ENCODE measurements around the gene TRIO.
A peak's percentile ranks its signal among the peaks of the same experiment; 100 is the strongest.

The TRIO gene

DNA sequence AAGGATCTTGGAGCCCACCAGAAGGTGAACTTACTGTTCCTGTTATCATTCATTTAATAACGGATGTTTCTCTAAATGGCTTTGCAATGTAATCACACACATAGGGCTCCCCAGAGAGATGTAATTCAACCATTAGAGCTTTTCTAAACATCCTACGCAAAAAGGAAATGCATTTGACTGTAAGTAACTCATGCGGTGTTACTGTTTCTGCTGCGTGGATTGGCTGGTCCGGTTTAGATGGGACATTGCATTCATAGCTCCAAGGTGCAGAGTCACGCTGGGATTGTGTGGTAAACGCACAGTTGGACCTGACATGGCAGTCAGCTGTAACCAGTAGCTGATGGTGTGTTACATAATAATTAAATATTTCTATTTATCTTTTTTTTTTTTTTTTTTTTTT lies 252.9 kb downstream of the TRIO start:
- in situ Hi-C loops (cut with HindIII; ENCODE audit: low pct_ligation_motif_present, low pct_unique_long_range_greater_than_20kb, low sequenced_read_pairs), result no loop called here
- DNase-seq, result no peak

DNA sequence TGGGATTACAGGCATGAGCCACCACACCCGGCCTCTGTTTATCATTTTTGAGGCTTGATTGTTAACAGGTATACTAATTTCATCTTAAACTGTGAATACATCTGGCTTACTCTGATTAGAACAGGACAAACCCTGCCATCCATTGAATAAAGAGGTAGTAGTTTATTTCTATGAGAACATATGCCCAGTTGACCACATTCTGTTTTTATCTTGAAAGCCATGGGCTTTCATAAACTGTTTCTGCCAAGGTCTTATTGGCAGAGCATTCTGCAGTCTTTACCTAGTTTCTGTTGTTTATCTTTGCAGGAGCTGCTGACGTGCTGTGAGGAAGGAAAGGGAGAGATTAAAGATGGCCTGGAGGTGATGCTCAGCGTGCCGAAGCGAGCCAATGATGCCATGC lies 253.6 kb downstream of the TRIO start:
- DNase-seq, result no peak
- in situ Hi-C loops (cut with HindIII; ENCODE audit: low pct_ligation_motif_present, low pct_unique_long_range_greater_than_20kb, low sequenced_read_pairs), result no loop called here

DNA sequence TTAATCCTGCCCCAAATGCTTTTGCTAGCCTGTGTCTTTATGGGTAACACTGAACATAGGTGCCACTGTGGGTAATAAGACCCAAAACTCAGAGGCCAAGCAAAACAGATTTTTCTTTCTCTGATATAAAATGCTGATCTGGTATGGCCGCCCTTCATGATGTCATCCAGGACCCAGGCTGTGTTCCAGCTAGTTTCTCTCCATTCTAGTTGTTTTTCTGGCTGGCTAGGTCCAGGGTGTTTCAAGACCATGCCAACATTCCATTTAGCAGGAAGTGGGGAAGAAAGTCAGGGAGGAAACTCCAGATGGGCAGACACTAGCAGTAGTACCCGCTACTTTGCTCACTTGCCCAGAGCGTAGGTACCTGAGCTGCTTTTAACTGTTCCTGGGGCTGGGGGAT lies 254.6 kb downstream of the TRIO start:
- peak; percentile 83 for DNase-seq
- in situ Hi-C loops (cut with HindIII; ENCODE audit: low pct_ligation_motif_present, low pct_unique_long_range_greater_than_20kb, low sequenced_read_pairs), result no loop called here

- in situ Hi-C loops (cut with HindIII; ENCODE audit: low pct_ligation_motif_present, low pct_unique_long_range_greater_than_20kb, low sequenced_read_pairs), result no loop called here
- DNase-seq, result peak; percentile 54
Measured at GRCh38 chr5:14399054-14399692, 256.0 kb downstream of the TRIO start.

DNA sequence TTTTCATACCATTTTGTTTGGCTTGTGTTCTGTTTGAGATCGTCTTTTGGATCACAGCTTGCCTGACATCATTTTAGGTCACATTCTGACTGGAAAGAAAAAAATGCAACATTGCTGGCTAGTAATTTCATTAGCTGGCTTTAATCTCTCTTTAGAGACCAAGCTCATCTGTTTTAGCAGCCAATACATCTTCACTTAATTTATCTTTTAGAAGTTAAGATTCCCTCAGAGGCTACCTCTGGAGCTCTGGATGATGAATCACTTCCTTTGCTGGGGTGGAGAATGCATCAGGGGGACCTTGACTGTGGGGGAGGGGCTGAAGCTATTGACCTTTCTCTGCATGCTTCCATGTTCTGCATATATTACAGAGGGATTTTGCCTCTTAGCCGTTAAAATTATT lies 256.9 kb downstream of the TRIO start:
- DNase-seq, result peak; percentile 15
- in situ Hi-C loops (cut with HindIII; ENCODE audit: low pct_ligation_motif_present, low pct_unique_long_range_greater_than_20kb, low sequenced_read_pairs), result no loop called here

DNA sequence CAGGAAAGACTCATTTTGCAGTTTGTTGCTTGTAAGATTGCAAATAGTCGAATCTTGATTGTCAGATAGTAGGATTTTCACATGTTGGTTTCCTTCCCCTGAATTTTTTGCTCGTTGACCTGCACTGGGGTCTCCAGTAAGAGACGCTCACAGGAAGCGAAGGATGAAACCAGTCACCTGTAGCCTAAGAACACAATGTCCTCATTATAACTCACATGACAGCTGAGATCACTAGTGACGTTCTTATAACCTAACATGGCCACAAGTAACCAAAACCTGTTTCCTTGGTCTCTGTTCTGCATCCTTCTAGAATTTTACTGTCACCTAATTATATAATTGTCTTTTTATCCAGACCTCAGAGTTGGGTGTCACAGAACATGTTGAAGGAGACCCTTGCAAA lies 257.5 kb downstream of the TRIO start:
- no peak for DNase-seq
- in situ Hi-C loops (cut with HindIII; ENCODE audit: low pct_ligation_motif_present, low pct_unique_long_range_greater_than_20kb, low sequenced_read_pairs), result no loop called here

DNA sequence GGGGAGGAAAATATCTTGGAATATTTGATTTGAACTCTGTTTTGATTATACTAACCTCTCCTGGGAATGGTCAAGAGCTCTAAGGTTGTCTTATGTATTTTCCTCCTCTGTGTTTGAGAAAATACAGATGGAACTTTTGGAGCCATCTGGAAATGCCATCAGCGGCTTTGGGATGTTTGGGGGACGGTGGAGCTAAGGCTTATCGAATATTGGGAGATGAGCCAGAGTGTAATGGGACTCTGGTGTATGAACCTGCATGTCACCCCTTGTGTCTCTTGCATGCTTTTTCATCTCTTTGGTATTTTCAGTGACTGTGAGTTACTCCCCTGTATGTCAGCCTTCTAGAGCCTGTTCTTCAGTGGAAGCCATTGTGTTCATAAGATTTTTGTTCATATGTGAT lies 258.5 kb downstream of the TRIO start:
- DNase-seq, result no peak
- in situ Hi-C loops (cut with HindIII; ENCODE audit: low pct_ligation_motif_present, low pct_unique_long_range_greater_than_20kb, low sequenced_read_pairs), result no loop called here

DNA sequence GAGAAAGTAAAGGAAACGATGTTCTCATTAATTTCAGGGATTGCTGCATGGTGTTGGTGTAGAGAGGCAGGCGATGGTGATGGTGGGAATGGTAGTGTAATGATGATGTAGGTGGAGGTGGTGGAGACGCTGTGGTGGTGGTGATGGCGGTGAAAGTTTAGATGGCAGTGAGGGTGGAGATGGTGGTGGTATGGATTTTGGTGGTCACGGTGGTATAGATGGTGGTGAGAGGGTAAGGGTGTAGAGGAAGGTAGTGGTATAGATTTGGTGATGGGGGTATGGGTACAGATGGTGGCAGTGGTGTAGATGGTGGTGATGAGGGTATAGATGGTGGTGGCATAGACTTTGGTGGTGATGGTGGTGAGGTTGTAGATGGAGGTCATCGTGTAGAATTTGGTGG lies 259.3 kb downstream of the TRIO start:
- DNase-seq, result no peak
- in situ Hi-C loops (cut with HindIII; ENCODE audit: low pct_ligation_motif_present, low pct_unique_long_range_greater_than_20kb, low sequenced_read_pairs), result no loop called here

DNA sequence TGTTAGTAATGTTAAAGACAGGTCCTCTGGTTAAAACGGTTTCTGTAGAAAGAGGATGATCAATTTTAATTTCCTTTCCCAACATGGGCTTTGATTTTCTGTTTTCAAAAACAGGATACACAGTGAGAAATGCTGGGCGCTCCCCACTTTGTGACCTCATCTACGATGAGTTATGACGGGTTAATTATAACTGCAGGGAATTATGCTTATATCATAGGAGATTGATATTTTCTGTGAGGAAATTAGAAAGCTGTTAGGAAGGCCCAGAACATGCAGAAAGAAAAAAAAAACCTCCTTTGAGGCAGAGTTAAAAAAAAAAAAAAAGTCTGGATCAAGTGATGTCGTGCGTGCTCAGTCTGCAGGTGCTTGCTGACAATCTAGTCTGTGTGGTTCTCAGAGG lies 261.6 kb downstream of the TRIO start:
- in situ Hi-C loops (cut with HindIII; ENCODE audit: low pct_ligation_motif_present, low pct_unique_long_range_greater_than_20kb, low sequenced_read_pairs), result no loop called here
- DNase-seq, result no peak

GRCh38 chr5:14405267-14405666 lies 262.1 kb downstream of the TRIO start:
- in situ Hi-C loops (cut with HindIII; ENCODE audit: low pct_ligation_motif_present, low pct_unique_long_range_greater_than_20kb, low sequenced_read_pairs), result no loop called here
- DNase-seq, result peak; percentile 35

DNA sequence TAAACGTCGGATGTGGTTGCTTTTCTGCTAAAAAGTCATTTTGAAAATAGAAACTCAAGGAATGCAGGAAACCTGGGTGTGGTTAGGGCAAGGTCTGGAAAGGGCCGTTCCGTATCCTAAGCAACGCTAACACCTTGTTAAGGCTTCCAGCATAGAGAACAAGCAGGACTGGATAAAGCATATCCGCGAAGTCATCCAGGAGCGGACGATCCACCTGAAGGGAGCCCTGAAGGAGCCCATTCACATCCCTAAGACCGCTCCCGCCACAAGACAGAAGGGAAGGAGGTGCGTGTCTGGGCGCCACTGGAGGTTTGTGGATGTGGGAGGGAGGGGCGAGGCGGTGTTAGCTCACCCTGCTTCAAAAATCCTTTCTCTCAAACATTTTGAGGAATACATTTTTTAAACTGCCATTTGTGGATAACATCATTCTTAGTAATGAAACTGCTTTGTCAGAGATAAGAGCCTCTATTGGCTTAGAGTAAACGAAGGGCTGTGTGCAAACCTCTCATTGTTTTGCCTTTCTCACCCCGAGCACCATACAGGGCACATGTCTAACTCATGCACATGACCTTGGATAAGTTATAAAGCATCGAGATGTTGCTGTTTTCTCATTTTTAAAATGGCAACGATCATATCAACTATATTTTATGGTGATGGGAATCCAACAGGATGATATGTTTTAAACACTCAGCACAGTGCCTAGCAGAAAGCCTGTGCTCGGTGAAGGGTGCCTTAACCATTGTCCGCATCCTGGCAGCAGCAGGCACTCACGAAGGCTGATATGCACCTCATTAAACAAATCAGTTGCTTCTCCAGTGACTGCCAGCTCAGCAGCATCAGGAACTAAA lies 262.8 kb downstream of the TRIO start:
- DNase-seq, result no peak
- in situ Hi-C loops (cut with HindIII; ENCODE audit: low pct_ligation_motif_present, low pct_unique_long_range_greater_than_20kb, low sequenced_read_pairs), result no loop called here

DNA sequence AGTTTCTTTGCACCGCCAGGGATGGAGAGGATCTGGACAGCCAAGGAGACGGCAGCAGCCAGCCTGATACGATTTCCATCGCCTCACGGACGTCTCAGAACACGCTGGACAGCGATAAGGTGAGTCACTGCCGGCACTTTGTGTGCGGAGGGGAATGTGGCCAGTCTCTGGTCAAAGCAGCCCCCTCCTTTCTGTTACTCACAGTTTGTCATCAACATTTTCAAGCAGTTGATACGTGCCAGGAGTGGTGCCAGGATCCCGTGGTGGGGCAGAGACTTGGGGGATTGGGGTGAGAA lies 263.4 kb downstream of the TRIO start:
- in situ Hi-C loops (cut with HindIII; ENCODE audit: low pct_ligation_motif_present, low pct_unique_long_range_greater_than_20kb, low sequenced_read_pairs), result no loop called here
- peak; percentile 85 for DNase-seq

- no peak for DNase-seq
- in situ Hi-C loops (cut with HindIII; ENCODE audit: low pct_ligation_motif_present, low pct_unique_long_range_greater_than_20kb, low sequenced_read_pairs), result no loop called here
Measured at GRCh38 chr5:14407051-14407450, 263.9 kb downstream of the TRIO start.

GRCh38 chr5:14407746-14408175 lies 264.6 kb downstream of the TRIO start:
- DNase-seq, result no peak
- in situ Hi-C loops (cut with HindIII; ENCODE audit: low pct_ligation_motif_present, low pct_unique_long_range_greater_than_20kb, low sequenced_read_pairs), result no loop called here

DNA sequence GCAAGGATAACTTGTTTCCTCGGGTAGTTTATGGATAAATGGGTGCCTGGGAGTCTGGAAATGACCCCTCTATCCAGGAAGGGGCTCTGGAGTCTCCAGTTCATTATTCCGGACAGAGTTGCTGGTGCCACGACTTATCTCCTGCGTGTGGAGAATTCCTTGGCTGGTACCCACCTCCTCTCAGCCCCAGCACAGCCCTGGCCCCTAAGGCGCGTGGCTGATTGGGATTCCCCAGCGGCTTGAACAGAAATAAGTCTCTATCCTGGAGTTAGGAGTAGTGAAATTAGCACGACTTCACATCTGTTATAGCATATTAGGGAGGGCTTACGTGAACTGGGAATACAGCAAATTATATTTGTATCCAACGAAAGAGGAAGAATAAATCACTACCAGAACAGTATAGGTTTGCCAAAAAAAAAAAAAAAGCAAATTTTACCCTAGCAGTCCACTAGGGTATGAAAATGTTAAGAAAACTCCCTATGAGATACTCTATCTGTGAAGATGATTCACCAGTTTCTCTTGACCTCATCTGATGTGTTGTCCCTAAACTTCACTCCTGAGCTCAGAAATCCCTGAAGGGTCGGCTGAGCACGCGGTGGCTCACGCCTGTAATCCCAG lies 265.9 kb downstream of the TRIO start:
- DNase-seq, result no peak
- in situ Hi-C loops (cut with HindIII; ENCODE audit: low pct_ligation_motif_present, low pct_unique_long_range_greater_than_20kb, low sequenced_read_pairs), result no loop called here

DNA sequence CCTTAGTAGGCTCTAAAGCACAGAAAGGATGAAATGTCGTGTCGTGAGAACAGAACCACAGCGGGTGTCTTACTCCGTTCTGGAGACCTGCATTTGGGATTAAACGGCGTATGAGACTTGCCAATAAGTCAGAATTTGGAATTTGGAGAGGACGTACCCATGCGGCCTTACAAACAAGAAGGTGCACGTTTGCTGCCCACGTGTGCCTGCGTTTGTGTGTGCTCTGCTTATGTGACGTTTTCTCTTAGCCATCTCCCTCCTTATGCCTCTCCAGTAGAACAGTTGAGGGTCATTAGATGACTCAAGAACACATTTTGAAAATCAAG lies 266.9 kb downstream of the TRIO start:
- in situ Hi-C loops (cut with HindIII; ENCODE audit: low pct_ligation_motif_present, low pct_unique_long_range_greater_than_20kb, low sequenced_read_pairs), result no loop called here
- no peak for DNase-seq

DNA sequence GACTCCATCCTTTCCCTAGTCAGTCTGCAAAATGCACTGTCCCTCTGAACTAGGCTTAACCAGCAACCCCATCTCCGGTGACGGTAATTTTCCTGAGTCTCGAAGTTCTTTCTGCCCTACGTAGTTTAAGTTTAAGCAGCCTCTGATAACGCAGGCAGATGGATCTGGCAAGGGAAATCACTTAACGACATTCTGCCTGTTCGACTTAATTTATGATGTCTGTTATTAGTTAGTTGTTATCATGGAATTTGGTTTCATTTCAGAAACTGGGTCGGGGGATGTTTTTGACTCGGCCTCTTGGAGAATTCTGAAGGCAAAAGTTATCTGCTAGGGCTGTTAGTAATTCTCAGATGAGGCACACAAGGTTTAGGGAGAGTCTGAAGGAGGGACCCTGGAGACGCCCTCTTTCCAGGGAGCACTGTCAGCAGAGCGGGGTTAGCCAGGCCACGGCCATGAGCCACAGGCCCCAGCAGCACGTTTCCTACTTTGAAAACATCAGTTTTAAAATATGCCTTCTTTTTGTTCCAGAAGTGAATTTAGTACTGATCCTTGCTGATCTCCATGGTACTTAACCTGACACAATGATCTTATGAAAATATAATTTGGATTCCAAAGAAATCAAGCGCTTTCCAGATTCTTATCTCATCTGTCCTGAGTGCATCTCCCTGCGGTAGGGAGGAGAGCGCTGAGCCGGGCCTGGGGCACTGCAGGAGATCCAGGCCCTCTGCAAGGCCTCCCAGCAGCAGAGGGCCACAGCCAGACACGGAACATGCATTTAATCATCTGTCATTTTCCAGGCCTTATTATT lies 267.5 kb downstream of the TRIO start:
- no peak for DNase-seq

GRCh38 chr5:14411216-14411615 lies 268.1 kb downstream of the TRIO start:
- DNase-seq, result no peak
- in situ Hi-C loops (cut with HindIII; ENCODE audit: low pct_ligation_motif_present, low pct_unique_long_range_greater_than_20kb, low sequenced_read_pairs), result no loop called here

More for the DNA sequence above, 267.5 kb downstream of the TRIO start:
- in situ Hi-C loops (cut with HindIII; ENCODE audit: low pct_ligation_motif_present, low pct_unique_long_range_greater_than_20kb, low sequenced_read_pairs), result no loop called here

DNA sequence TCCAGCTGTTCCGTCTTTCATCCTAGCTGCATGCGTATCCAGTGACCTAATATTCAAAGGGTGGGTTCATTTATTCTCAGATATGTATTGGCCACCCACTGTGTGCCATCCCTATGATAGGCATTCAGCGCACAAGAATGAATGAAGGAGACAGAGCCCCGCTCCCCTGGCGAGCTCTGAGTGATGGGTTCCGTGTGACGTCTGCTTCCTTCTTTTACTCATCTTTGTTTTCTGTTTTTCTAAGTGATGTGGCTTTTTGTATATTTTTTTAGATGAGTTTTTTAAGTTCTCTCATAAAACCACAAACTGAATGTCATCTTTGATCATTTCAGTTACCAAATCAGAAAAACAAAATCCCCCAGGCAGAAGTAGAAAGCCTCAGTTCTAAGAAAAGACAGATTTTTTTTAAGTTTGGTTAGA lies 270.2 kb downstream of the TRIO start:
- in situ Hi-C loops (cut with HindIII; ENCODE audit: low pct_ligation_motif_present, low pct_unique_long_range_greater_than_20kb, low sequenced_read_pairs), result no loop called here
- no peak for DNase-seq
